CD14-positive monocyte (primary cell): ENCODE data around the gene FOXJ3. TPM values are rescaled to one million over a fixed set of nuclear protein-coding genes. Genes with fewer than 3 reads are reported as not detected.
A peak's percentile ranks its signal among the peaks of the same experiment; 100 is the strongest.

Source experiments
- DNase-seq, 3 donors: peaks; one replicate each; pipeline ENCODE4 v3.0.0-alpha.2; 2011 to 2022
- H2AFZ ChIP-seq: 2 replicates; pipeline ENCODE4 v1.6.0; 2012; ENCODE audit warnings: mild to moderate bottlenecking, low read depth, low read length, inconsistent platforms; ENCODE audit not compliant: insufficient read depth, poor library complexity, severe bottlenecking
- H3K27ac ChIP-seq, 2 donors: 1 replicate in 1 of 2; 2 replicates in 1 of 2; pipeline ENCODE4 v1.5.1; 2012 to 2013; ENCODE audit warnings: low read length in 2 of 2, control low read depth in 1 of 2, inconsistent platforms in 1 of 2, low read depth in 1 of 2, mild to moderate bottlenecking in 1 of 2
- H3K27me3 ChIP-seq, 2 donors: one replicate each; pipeline versions ENCODE4 v1.6.0 to v1.6.1; 2011 to 2013; ENCODE audit warnings: low read length in 2 of 2; ENCODE audit not compliant: control insufficient read depth in 2 of 2, insufficient read depth in 2 of 2
- H3K36me3 ChIP-seq, 2 donors: replicated peaks in 1 of 2; 1 replicate in 1 of 2; 2 replicates in 1 of 2; pipeline versions ENCODE4 v1.5.1 to v1.6.1; 2012 to 2013; ENCODE audit warnings: low read length in 2 of 2, control low read depth in 1 of 2, inconsistent platforms in 1 of 2, mild to moderate bottlenecking in 1 of 2; ENCODE audit not compliant: insufficient read depth in 2 of 2, control insufficient read depth in 1 of 2
- H3K4me1 ChIP-seq, 2 donors: 1 replicate in 1 of 2; 2 replicates in 1 of 2; pipeline versions ENCODE4 v1.5.1 to v1.6.1; 2012 to 2013; ENCODE audit warnings: low read length in 2 of 2, control low read depth in 1 of 2, inconsistent platforms in 1 of 2, mild to moderate bottlenecking in 1 of 2, moderate library complexity in 1 of 2; ENCODE audit not compliant: insufficient read depth in 2 of 2, control insufficient read depth in 1 of 2
- H3K4me2 ChIP-seq: replicated peaks from 2 replicates; pipeline ENCODE3; 2012; ENCODE audit warnings: low read length, moderate library complexity, mild to moderate bottlenecking; ENCODE audit not compliant: poor library complexity, severe bottlenecking; ENCODE audit errors: extremely low read depth
- H3K4me3 ChIP-seq, 3 experiments: fragments of 200-600 bp in 1 of 3; sonication (generic) in 1 of 3; replicated peaks in 1 of 3; 1 replicate in 2 of 3; 2 replicates in 1 of 3; pipeline ENCODE4 v1.5.1; 2011 to 2013; ENCODE audit warnings: low read length in 3 of 3, mild to moderate bottlenecking in 3 of 3, control low read depth in 2 of 3, low read depth in 2 of 3, inconsistent platforms in 1 of 3, moderate library complexity in 1 of 3
- H3K79me2 ChIP-seq: 2 replicates; pipeline ENCODE4 v1.6.0; 2012; ENCODE audit warnings: mild to moderate bottlenecking, control low read depth, inconsistent platforms, low read length, moderate library complexity; ENCODE audit not compliant: insufficient read depth
- H3K9ac ChIP-seq: 2 replicates; pipeline ENCODE4 v1.6.0; 2017; ENCODE audit warnings: low read length, mild to moderate bottlenecking; ENCODE audit not compliant: insufficient read depth, poor library complexity, severe bottlenecking
- H3K9me3 ChIP-seq, 2 donors: replicated peaks in 1 of 2; 1 replicate in 1 of 2; 2 replicates in 1 of 2; pipeline versions ENCODE4 v1.5.1 to v1.6.1; 2012 to 2013; ENCODE audit warnings: low read length in 2 of 2, control low read depth in 1 of 2; ENCODE audit not compliant: control insufficient read depth in 1 of 2, insufficient read depth in 1 of 2
- H4K20me1 ChIP-seq: 2 replicates; pipeline ENCODE4 v1.6.0; 2012; ENCODE audit warnings: mild to moderate bottlenecking, low read length, control low read depth, moderate library complexity; ENCODE audit not compliant: insufficient read depth
- H3K27ac Mint-ChIP-seq, 7 donors: one replicate each; pipeline ENCODE4 v1.8.0; 2020; ENCODE audit warnings: mild to moderate bottlenecking in 7 of 7, mixed read lengths in 7 of 7, moderate library complexity in 6 of 7, inconsistent platforms in 2 of 7
- H3K27me3 Mint-ChIP-seq, 3 donors: one replicate each; pipeline ENCODE4 v1.8.0; 2021 to 2022; ENCODE audit warnings: low read depth in 3 of 3, mild to moderate bottlenecking in 3 of 3, mixed read lengths in 3 of 3, moderate library complexity in 3 of 3, inconsistent platforms in 1 of 3
- H3K36me3 Mint-ChIP-seq, 2 donors: one replicate each; pipeline ENCODE4 v1.8.0; 2020; ENCODE audit warnings: mixed read lengths in 2 of 2, inconsistent platforms in 1 of 2, mild to moderate bottlenecking in 1 of 2
- H3K4me1 Mint-ChIP-seq: one replicate; pipeline ENCODE4 v1.8.0; 2020; ENCODE audit warnings: mild to moderate bottlenecking, mixed read lengths
- H3K4me3 Mint-ChIP-seq, 2 donors: one replicate each; pipeline ENCODE4 v1.8.0; 2020; ENCODE audit warnings: mild to moderate bottlenecking in 2 of 2, mixed read lengths in 2 of 2, moderate library complexity in 1 of 2
- H3K9me3 Mint-ChIP-seq, 7 donors: one replicate each; pipeline ENCODE4 v1.8.0; 2020 to 2022; ENCODE audit warnings: mixed read lengths in 7 of 7, mild to moderate bottlenecking in 6 of 7, moderate library complexity in 6 of 7, inconsistent platforms in 2 of 7
- CTCF ChIP-seq: fragments of 200-600 bp; IDR thresholded peaks from one replicate; pipeline ENCODE4 v1.8.0; 2022; ENCODE audit warnings: antibody characterized with exemption, mild to moderate bottlenecking
- WGBS: methylation state at CpG from one replicate; pipeline ENCODE4 v1.1.5; 2013; ENCODE audit warnings: missing lambda C conversion rate; ENCODE audit not compliant: insufficient coverage; 5-methylcytosine and 5-hydroxymethylcytosine counted together
- intact Hi-C, 2 donors: fragments of 100-400 bp; cut with micrococcal nuclease; formaldehyde crosslinking; loops; one replicate each; pipeline versions ENCODE4 v1.15.0 to v1.15.1; 2023
- polyA plus RNA-seq, 3 donors: library from polyadenylated mRNA; depleted of rRNA in 1 of 3; unstranded in 2 of 3; stranded (reverse) in 1 of 3; fragments of 300-500 nt in 2 of 3; fragments of >200 nt in 1 of 3; fragmentation: Illumina TruSeq in 2 of 3; gene quantifications; 1 replicate in 2 of 3; 2 replicates in 1 of 3; pipeline ENCODE4 v1.2.3, GENCODE V29; 2012 to 2021

The FOXJ3 gene
- polyA plus RNA-seq, 3 donors, result 10.2 to 18.5 (median 18.4) TPM

GRCh38 chr1:42172381-42173133, 162.5 kb downstream of the FOXJ3 start:
- peaks cover 0 to 2% (median 1%) of the 10 kb centered on the region in 3 donors for H3K27me3 Mint-ChIP-seq
- H3K27ac Mint-ChIP-seq, result peak overlapping the region in 1 of 7 donors; percentile 31
- H3K9me3 Mint-ChIP-seq, result peaks cover 0 to 3% (median 0%) of the 10 kb centered on the region in 7 donors
- no peak for TF ChIP-seq CTCF
- H3K27ac ChIP-seq, result no peak overlapping the region
- no peaks in the 10 kb centered on the region for H4K20me1 ChIP-seq
- no peak overlapping the region for H3K4me3 Mint-ChIP-seq
- H3K4me1 Mint-ChIP-seq, result peaks cover 11% of the 10 kb centered on the region
- no peak overlapping the region for H2AFZ ChIP-seq
- H3K79me2 ChIP-seq, result no peaks in the 10 kb centered on the region
- H3K4me3 ChIP-seq, result no peak overlapping the region
- no peaks in the 10 kb centered on the region for H3K27me3 ChIP-seq
- intact Hi-C loops, result loop anchor here (2.0 to 10.0 kb wide), 2 partner anchors 598 kb away; no protein-coding TSS in a partner anchor
- WGBS, result 64% methylated on average over 13 of the region's 15 CpGs
- peaks cover 0 to 12% of the 10 kb centered on the region in 2 donors for H3K36me3 ChIP-seq
- no peaks in the 10 kb centered on the region for H3K9me3 ChIP-seq
- no peak overlapping the region for H3K4me2 ChIP-seq
- H3K9ac ChIP-seq, result no peak overlapping the region
- H3K4me1 ChIP-seq, result peaks cover 6 to 12% of the 10 kb centered on the region in 2 donors
- no peak for DNase-seq
- peaks cover 4 to 6% of the 10 kb centered on the region in 2 donors for H3K36me3 Mint-ChIP-seq

- Histone ChIP-seq H3K4me2 (no peak overlapping the region), H2AFZ (no peak overlapping the region), H3K9me3 (no peaks in the 10 kb centered on the region), H3K79me2 (no peaks in the 10 kb centered on the region), H3K4me3 (no peak overlapping the region), H3K27me3 (no peaks in the 10 kb centered on the region), H4K20me1 (no peaks in the 10 kb centered on the region), H3K4me1 (peaks cover 6 to 12% of the 10 kb centered on the region in 2 donors), H3K27ac (no peak overlapping the region), H3K9ac (no peak overlapping the region), H3K36me3 (peaks cover 0 to 6% of the 10 kb centered on the region in 2 donors)
- Mint-ChIP-seq H3K4me3 (no peak overlapping the region), H3K9me3 (peaks cover 0 to 3% (median 0%) of the 10 kb centered on the region in 7 donors), H3K36me3 (peaks cover 2 to 4% of the 10 kb centered on the region in 2 donors), H3K27me3 (peaks cover 0 to 2% (median 1%) of the 10 kb centered on the region in 3 donors), H3K4me1 (peaks cover 11% of the 10 kb centered on the region), H3K27ac (peak overlapping the region in 2 of 7 donors; percentile 14 to 42)
- TF ChIP-seq CTCF, result no peak
- intact Hi-C loops, result loop anchor here (2.0 to 10.0 kb wide), 2 partner anchors 597 kb away; no protein-coding TSS in a partner anchor
- WGBS, result 95% methylated on average over 2 of the region's 6 CpGs
- no peak for DNase-seq
These were observed 163.3 kb downstream of the FOXJ3 start for GRCh38 chr1:42171679-42172266.
